ENCODE results near the gene PSAP.

The PSAP gene

DNA sequence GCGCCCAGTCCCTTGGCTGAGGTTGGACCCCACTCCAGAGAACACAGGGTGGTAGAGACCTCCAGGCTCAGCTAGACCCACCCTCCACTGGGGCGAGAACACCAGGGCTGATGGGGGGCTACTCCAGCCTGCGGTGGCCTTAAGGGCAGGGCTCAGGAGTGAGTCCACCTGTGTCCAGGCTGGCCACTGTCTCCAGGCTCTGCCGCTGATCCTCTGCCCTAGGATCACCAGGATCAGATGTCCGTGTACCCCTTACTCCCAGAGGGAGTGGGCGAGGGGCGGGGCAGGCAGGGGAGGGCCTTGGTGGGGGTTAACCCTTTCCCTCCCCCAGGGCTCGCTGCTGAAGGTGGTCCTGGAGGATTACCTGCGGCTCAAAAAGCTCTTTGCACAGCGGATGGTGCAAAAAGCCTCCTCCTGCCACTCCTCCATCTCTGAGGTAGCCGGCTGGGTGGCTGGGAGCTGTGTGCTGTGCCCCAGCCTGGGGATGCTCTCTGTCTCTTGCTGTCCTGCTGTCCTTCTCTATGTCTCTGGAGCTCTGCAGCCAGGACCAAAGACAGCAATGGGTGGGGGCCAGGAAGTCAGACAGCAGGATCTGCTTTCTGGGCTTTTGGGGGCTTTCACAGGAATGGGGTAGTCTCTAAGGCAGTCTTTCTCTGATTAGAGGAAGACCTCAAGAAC is 38.0 kb downstream of the PSAP start:
- H3K9me2 ChIP-seq (replicated peaks; ENCODE audit: low read depth, low read length) = no peaks in the 10 kb centered on the region
- H3K4me2 ChIP-seq (ENCODE audit: low read depth, low read length, poor library complexity, severe bottlenecking) = no peak overlapping the region
- no peaks in the 10 kb centered on the region for H3K79me2 ChIP-seq (ENCODE audit: insufficient read depth, low read length)
- no peak for TF ChIP-seq EZH2phosphoT487 (IDR thresholded peaks at IDR 0.05; ENCODE audit: borderline replicate concordance)
- TF ChIP-seq, protein P1, sequence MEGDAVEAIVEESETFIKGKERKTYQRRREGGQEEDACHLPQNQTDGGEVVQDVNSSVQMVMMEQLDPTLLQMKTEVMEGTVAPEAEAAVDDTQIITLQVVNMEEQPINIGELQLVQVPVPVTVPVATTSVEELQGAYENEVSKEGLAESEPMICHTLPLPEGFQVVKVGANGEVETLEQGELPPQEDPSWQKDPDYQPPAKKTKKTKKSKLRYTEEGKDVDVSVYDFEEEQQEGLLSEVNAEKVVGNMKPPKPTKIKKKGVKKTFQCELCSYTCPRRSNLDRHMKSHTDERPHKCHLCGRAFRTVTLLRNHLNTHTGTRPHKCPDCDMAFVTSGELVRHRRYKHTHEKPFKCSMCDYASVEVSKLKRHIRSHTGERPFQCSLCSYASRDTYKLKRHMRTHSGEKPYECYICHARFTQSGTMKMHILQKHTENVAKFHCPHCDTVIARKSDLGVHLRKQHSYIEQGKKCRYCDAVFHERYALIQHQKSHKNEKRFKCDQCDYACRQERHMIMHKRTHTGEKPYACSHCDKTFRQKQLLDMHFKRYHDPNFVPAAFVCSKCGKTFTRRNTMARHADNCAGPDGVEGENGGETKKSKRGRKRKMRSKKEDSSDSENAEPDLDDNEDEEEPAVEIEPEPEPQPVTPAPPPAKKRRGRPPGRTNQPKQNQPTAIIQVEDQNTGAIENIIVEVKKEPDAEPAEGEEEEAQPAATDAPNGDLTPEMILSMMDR (conservative IDR thresholded peaks at IDR 0.05; ENCODE audit: low read length) = no peak
- no peaks in the 10 kb centered on the region for H3F3A ChIP-seq (ENCODE audit: low read depth)
- no peak overlapping the region for H3K4me3 ChIP-seq (ENCODE audit: low read length, poor library complexity, severe bottlenecking)
- H3K9ac ChIP-seq (ENCODE audit: low read depth, low read length, poor library complexity, severe bottlenecking) = no peak overlapping the region
- H2AFZ ChIP-seq (ENCODE audit: low read length) = no peak overlapping the region
- no peaks in the 10 kb centered on the region for H3K4me1 ChIP-seq (ENCODE audit: insufficient read depth, low read length, poor library complexity, severe bottlenecking)
- H3K36me3 ChIP-seq (ENCODE audit: insufficient read depth, low read length) = peaks cover 25% of the 10 kb centered on the region; the same call in 1 of the 2 replicates
- no peaks in the 10 kb centered on the region for H3K9me3 ChIP-seq (ENCODE audit: insufficient read depth, low read depth, low read length)
- no peaks in the 10 kb centered on the region for H3K27me3 ChIP-seq (ENCODE audit: insufficient read depth, low read length, poor library complexity, severe bottlenecking)
- H4K20me1 ChIP-seq (ENCODE audit: insufficient read depth, low read length, poor library complexity, severe bottlenecking) = no peaks in the 10 kb centered on the region

DNA sequence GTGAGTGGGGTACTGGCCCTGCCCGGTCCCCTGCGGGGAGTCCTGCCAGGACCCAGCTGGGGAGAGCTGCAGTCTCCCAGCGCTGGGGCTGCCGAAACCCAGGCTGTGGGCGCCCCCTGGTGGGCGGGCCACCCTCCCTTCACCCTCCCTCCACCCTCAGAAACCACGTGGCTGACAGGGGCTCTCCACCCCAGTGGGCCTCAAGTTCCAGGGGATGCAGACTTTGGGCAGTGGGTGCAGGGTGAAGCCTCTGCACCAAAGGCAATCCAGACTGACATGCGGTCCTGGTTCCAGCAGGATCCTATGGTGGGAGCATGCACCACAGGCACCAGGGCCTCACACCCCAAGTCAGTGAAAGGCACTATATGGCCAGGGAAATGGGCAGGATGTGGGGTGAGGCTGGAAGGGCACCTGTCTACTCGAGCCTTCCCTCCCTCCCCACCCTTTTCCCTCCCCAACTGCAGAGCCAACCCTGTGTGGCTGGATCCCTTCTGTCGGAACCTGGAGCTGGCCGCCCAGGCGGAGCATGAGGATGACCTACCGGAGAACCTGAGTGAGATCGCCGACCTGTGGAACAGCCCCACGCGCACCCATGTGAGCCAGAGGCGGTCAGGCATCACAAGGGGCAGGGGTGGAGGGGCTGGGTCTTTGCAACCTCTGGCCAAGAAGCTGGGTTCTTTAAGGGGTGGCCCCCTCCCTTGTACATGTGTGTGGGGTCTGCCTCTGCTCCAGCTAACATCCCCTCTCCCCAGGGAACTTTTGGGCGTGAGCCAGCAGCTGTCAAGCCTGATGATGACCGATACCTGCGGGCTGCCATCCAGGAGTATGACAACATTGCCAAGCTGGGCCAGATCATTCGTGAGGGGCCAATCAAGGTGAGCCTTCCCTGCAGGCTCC is 38.8 kb downstream of the PSAP start:
- no peaks in the 10 kb centered on the region for H4K20me1 ChIP-seq (ENCODE audit: insufficient read depth, low read length, poor library complexity, severe bottlenecking)
- no peaks in the 10 kb centered on the region for H3K9me3 ChIP-seq (ENCODE audit: insufficient read depth, low read depth, low read length)
- H3K27me3 ChIP-seq (ENCODE audit: insufficient read depth, low read length, poor library complexity, severe bottlenecking) = no peaks in the 10 kb centered on the region
- H3K79me2 ChIP-seq (ENCODE audit: insufficient read depth, low read length) = no peaks in the 10 kb centered on the region
- no peak overlapping the region for H3K4me3 ChIP-seq (ENCODE audit: low read length, poor library complexity, severe bottlenecking)
- no peak overlapping the region for H3K9ac ChIP-seq (ENCODE audit: low read depth, low read length, poor library complexity, severe bottlenecking)
- H3K9me2 ChIP-seq (replicated peaks; ENCODE audit: low read depth, low read length) = no peaks in the 10 kb centered on the region
- no peaks in the 10 kb centered on the region for H3F3A ChIP-seq (ENCODE audit: low read depth)
- no peaks in the 10 kb centered on the region for H3K4me1 ChIP-seq (ENCODE audit: insufficient read depth, low read length, poor library complexity, severe bottlenecking)
- H3K4me2 ChIP-seq (ENCODE audit: low read depth, low read length, poor library complexity, severe bottlenecking) = no peak overlapping the region
- no peak for TF ChIP-seq EZH2phosphoT487 (IDR thresholded peaks at IDR 0.05; ENCODE audit: borderline replicate concordance)
- TF ChIP-seq, protein P1 (conservative IDR thresholded peaks at IDR 0.05; ENCODE audit: low read length) = peak; percentile 98
- peaks cover 18% of the 10 kb centered on the region; the same call in 1 of the 2 replicates for H3K36me3 ChIP-seq (ENCODE audit: insufficient read depth, low read length)
- no peak overlapping the region for H2AFZ ChIP-seq (ENCODE audit: low read length)

DNA sequence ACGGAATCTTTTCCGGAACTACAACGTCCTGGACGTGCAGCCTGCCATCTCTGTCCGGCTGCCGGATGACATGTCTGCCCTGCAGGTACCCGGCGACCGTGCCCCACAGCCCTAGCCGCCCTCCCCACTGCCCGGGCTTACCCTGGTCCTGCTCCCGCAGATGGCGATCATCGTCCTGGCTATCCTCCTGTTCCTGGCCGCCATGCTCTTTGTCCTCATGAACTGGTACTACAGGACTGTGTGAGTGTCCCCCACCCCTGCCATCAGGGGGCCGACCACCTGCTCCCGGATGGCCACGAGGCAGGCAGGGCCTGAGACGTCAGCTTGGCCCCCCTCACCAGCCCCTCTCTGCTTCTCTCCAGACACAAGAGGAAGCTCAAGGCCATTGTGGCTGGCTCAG is 39.7 kb downstream of the PSAP start:
- no peaks in the 10 kb centered on the region for H3K9me2 ChIP-seq (replicated peaks; ENCODE audit: low read depth, low read length)
- H4K20me1 ChIP-seq (ENCODE audit: insufficient read depth, low read length, poor library complexity, severe bottlenecking) = no peaks in the 10 kb centered on the region
- H3F3A ChIP-seq (ENCODE audit: low read depth) = no peaks in the 10 kb centered on the region
- no peak overlapping the region for H2AFZ ChIP-seq (ENCODE audit: low read length)
- no peak overlapping the region for H3K9ac ChIP-seq (ENCODE audit: low read depth, low read length, poor library complexity, severe bottlenecking)
- H3K4me1 ChIP-seq (ENCODE audit: insufficient read depth, low read length, poor library complexity, severe bottlenecking) = no peaks in the 10 kb centered on the region
- no peak for TF ChIP-seq EZH2phosphoT487 (IDR thresholded peaks at IDR 0.05; ENCODE audit: borderline replicate concordance)
- TF ChIP-seq, protein P1 (conservative IDR thresholded peaks at IDR 0.05; ENCODE audit: low read length) = no peak
- no peaks in the 10 kb centered on the region for H3K9me3 ChIP-seq (ENCODE audit: insufficient read depth, low read depth, low read length)
- no peaks in the 10 kb centered on the region for H3K79me2 ChIP-seq (ENCODE audit: insufficient read depth, low read length)
- no peak overlapping the region for H3K4me3 ChIP-seq (ENCODE audit: low read length, poor library complexity, severe bottlenecking)
- no peak overlapping the region for H3K4me2 ChIP-seq (ENCODE audit: low read depth, low read length, poor library complexity, severe bottlenecking)
- peaks cover 8% of the 10 kb centered on the region; the same call in 1 of the 2 replicates for H3K36me3 ChIP-seq (ENCODE audit: insufficient read depth, low read length)
- H3K27me3 ChIP-seq (ENCODE audit: insufficient read depth, low read length, poor library complexity, severe bottlenecking) = no peaks in the 10 kb centered on the region
